ENCODE measurements around the gene CNOT6.
"Not testable (repeated sequence)": the region's sequence is repeated elsewhere in the genome, so short reads cannot be mapped to it uniquely, and the experiment has no call there.

GRCh38 chr5:180473386-180473785, 20.8 kb upstream of the CNOT6 start:
- TF ChIP-seq OSR1 (CRISPR knock-in tag; IDR thresholded peaks at IDR 0.05); ZFP30 (CRISPR knock-in tag; IDR thresholded peaks at IDR 0.05); PATZ1 (CRISPR knock-in tag; IDR thresholded peaks at IDR 0.05; ENCODE audit: borderline replicate concordance); PPARA (CRISPR knock-in tag; IDR thresholded peaks at IDR 0.05; ENCODE audit: borderline replicate concordance); ESRRG (CRISPR knock-in tag; IDR thresholded peaks at IDR 0.05); POU6F1 (CRISPR knock-in tag; IDR thresholded peaks at IDR 0.05; ENCODE audit: borderline replicate concordance, low read depth); ZNF565 (CRISPR knock-in tag; conservative IDR thresholded peaks at IDR 0.05; ENCODE audit: low read depth); ZNF70 (CRISPR knock-in tag; IDR thresholded peaks at IDR 0.05); ISL1 (CRISPR knock-in tag; IDR thresholded peaks at IDR 0.05); CSDC2 (CRISPR knock-in tag; IDR thresholded peaks at IDR 0.05): not testable (repeated sequence)
